PC-3 (cell line): Measurements from ENCODE around the gene WHRN. TPM values are rescaled to one million over a fixed set of nuclear protein-coding genes. Genes with fewer than 3 reads are reported as not detected.

ENCODE experiments used
- ATAC-seq: fragments of 200-7000 bp; cut with Tn5 transposase; 2 replicates; pipeline ENCODE4 v1.9.1; 2020; ENCODE audit warnings: mild to moderate bottlenecking, moderate library complexity
- BruUV-seq: library from RNA; stranded (reverse); fragments of 400-500 nt; replicated peaks from 2 replicates; lab custom pipeline; 2021; lab: Mats Ljungman, UMichigan
- CTCF ChIA-PET: fragments of 300-600 bp; sonication (Branson Sonifier 250); formaldehyde crosslinking; loops from one replicate; lab custom pipeline; 2022; ENCODE audit warnings: antibody characterized with exemption; lab: Charles Lee
- POLR2A ChIA-PET: fragments of 300-600 bp; sonication (Branson Sonifier 250); formaldehyde crosslinking; loops from one replicate; lab custom pipeline; 2022; ENCODE audit warnings: antibody characterized with exemption; ENCODE audit not compliant: unreplicated experiment; lab: Charles Lee
- DNase-seq: peaks from one replicate; pipeline ENCODE4 v3.0.0-alpha.2; 2015
- H2AFZ ChIP-seq: fragments of 300-600 bp; sonication (generic); 2 replicates; pipeline ENCODE4 v1.6.0; 2016; ENCODE audit warnings: antibody characterized with exemption, low read length
- H3F3A ChIP-seq: fragments of 300-600 bp; sonication (generic); one replicate; pipeline ENCODE4 v1.6.0; 2017; ENCODE audit warnings: antibody characterized with exemption, low read length, control low read depth, mild to moderate bottlenecking; ENCODE audit not compliant: unreplicated experiment
- H3K27ac ChIP-seq: fragments of 300-600 bp; sonication (generic); 2 replicates; pipeline ENCODE4 v1.5.1; 2016; ENCODE audit warnings: mild to moderate bottlenecking, low read length
- H3K27me3 ChIP-seq: fragments of 300-600 bp; sonication (generic); 2 replicates; pipeline ENCODE4 v1.6.1; 2016; ENCODE audit warnings: low read length, mixed read lengths
- H3K36me3 ChIP-seq: fragments of 300-600 bp; sonication (generic); 2 replicates; pipeline ENCODE4 v1.6.1; 2016; ENCODE audit warnings: low read depth, mixed run types, low read length, mixed read lengths
- H3K4me1 ChIP-seq: fragments of 300-600 bp; sonication (generic); 2 replicates; pipeline ENCODE4 v1.5.1; 2016; ENCODE audit warnings: low read length; ENCODE audit not compliant: insufficient read depth
- H3K4me2 ChIP-seq: fragments of 300-600 bp; sonication (generic); 2 replicates; pipeline ENCODE4 v1.6.0; 2016; ENCODE audit warnings: low read length
- H3K4me3 ChIP-seq: fragments of 300-600 bp; sonication (generic); 2 replicates; pipeline ENCODE4 v1.5.1; 2016; ENCODE audit warnings: mild to moderate bottlenecking, low read length, mixed read lengths
- H3K79me2 ChIP-seq: fragments of 300-600 bp; sonication (generic); 2 replicates; pipeline ENCODE4 v1.6.1; 2017; ENCODE audit warnings: low read length, mixed read lengths
- H3K9ac ChIP-seq: fragments of 300-600 bp; sonication (generic); 2 replicates; pipeline ENCODE4 v1.6.0; 2016; ENCODE audit warnings: mild to moderate bottlenecking, low read length
- H3K9me2 ChIP-seq: fragments of 300-600 bp; sonication (generic); replicated peaks from 2 replicates; pipeline ENCODE4 v1.6.1; 2016; ENCODE audit warnings: mixed run types, low read length, mixed read lengths
- H3K9me3 ChIP-seq: fragments of 300-600 bp; sonication (generic); 2 replicates; pipeline ENCODE4 v1.6.1; 2016; ENCODE audit warnings: low read length, mixed read lengths
- H4K20me1 ChIP-seq: fragments of 300-600 bp; sonication (generic); 2 replicates; pipeline ENCODE4 v1.6.1; 2016; ENCODE audit warnings: low read length, mixed read lengths
- EZH2 ChIP-seq: fragments of 300-600 bp; sonication (generic); IDR thresholded peaks from one replicate; pipeline ENCODE4 v1.6.1; 2017; ENCODE audit warnings: antibody characterized with exemption, mild to moderate bottlenecking, low read length; ENCODE audit not compliant: unreplicated experiment
- EZH2phosphoT487 ChIP-seq: fragments of 300-600 bp; sonication (generic); IDR thresholded peaks from 2 replicates; pipeline ENCODE4 v1.6.1; 2018; ENCODE audit warnings: mild to moderate bottlenecking, antibody characterized with exemption, low read length, borderline replicate concordance
- intact Hi-C: fragments of 100-400 bp; cut with micrococcal nuclease; formaldehyde crosslinking; loops from 2 replicates; pipeline ENCODE4 v1.9.0; 2023
- total RNA-seq: library from RNA; depleted of rRNA; stranded (reverse); fragments of >200 nt; gene quantifications from 2 replicates; pipeline ENCODE4 v1.2.3, GENCODE V29; 2014
- TF ChIP-seq, protein P1 (sequence below): fragments of 300-600 bp; sonication (generic); conservative IDR thresholded peaks from 2 replicates; pipeline ENCODE4 v1.5.1; 2017; ENCODE audit warnings: antibody characterized with exemption, low read depth, mild to moderate bottlenecking, low read length

WHRN gene
- total RNA-seq, 1 experiment from 2014 or later, result 10.5 TPM

DNA sequence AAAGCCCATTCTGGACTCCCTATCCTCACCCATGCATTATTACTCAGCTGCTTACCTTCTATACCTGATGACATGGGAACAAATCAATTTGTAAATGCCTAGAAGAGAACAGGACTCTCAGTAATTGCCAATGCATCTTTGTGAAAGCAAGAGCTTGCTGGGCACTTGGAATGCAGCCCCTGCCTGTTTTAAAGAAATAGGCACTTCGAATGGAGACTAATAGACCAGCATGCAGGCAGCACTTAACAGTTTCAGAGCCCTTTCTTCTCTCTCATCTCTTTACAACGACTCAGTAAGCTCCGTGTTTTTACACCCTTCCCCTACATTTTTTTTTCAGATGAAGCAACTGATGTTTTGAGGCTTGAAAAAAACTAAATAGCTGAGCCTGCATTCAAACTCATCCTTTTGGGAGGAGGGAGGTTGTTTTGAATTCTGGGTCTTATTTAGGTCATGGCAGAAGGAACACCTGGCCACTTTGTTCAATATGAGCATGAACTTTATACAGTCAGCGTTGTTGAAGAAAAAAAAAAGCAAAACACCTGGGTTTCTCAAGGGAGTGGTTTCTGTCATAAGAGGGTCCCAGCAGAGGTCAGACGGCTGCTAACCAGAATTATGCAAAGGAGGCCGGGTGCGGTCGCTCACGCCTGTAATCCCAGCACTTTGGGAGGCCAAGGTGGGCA is 34.6 kb upstream of the WHRN start:
- Histone ChIP-seq H3K36me3 (no peaks in the 10 kb centered on the region), H3K4me1 (no peaks in the 10 kb centered on the region), H2AFZ (no peak overlapping the region), H3K27ac (no peak overlapping the region), H3K9me3 (no peaks in the 10 kb centered on the region), H3K79me2 (no peaks in the 10 kb centered on the region), H3F3A (no peaks in the 10 kb centered on the region), H3K9me2 (no peaks in the 10 kb centered on the region), H4K20me1 (no peaks in the 10 kb centered on the region), H3K4me2 (no peak overlapping the region), H3K9ac (no peak overlapping the region), H3K27me3 (no peaks in the 10 kb centered on the region), H3K4me3 (no peak overlapping the region)
- ChIA-PET POLR2A (no interaction called here), CTCF (no interaction called here)
- ATAC-seq (no peak), DNase-seq (no peak)
- no TSS peak for BruUV-seq
- TF ChIP-seq EZH2 (no peak), EZH2phosphoT487 (no peak)
- TF ChIP-seq, protein P1, sequence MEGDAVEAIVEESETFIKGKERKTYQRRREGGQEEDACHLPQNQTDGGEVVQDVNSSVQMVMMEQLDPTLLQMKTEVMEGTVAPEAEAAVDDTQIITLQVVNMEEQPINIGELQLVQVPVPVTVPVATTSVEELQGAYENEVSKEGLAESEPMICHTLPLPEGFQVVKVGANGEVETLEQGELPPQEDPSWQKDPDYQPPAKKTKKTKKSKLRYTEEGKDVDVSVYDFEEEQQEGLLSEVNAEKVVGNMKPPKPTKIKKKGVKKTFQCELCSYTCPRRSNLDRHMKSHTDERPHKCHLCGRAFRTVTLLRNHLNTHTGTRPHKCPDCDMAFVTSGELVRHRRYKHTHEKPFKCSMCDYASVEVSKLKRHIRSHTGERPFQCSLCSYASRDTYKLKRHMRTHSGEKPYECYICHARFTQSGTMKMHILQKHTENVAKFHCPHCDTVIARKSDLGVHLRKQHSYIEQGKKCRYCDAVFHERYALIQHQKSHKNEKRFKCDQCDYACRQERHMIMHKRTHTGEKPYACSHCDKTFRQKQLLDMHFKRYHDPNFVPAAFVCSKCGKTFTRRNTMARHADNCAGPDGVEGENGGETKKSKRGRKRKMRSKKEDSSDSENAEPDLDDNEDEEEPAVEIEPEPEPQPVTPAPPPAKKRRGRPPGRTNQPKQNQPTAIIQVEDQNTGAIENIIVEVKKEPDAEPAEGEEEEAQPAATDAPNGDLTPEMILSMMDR, result no peak
- intact Hi-C loops, result no loop called here

GRCh38 chr9:114538241-114538640 is 33.0 kb upstream of the WHRN start:
- no peaks in the 10 kb centered on the region for H3K79me2 ChIP-seq
- no peak overlapping the region for H3K4me3 ChIP-seq
- DNase-seq, result peak; percentile 15
- H3K9me2 ChIP-seq, result no peaks in the 10 kb centered on the region
- H4K20me1 ChIP-seq, result no peaks in the 10 kb centered on the region
- H3K4me1 ChIP-seq, result peaks cover 5% of the 10 kb centered on the region
- 0 out of 2 replicates have a peak, but pooled peaks have one; percentile 20 for ATAC-seq
- intact Hi-C loops, result no loop called here
- no peaks in the 10 kb centered on the region for H3K36me3 ChIP-seq
- TF ChIP-seq, protein P1, result peak; percentile 37
- TF ChIP-seq EZH2phosphoT487 (no peak), EZH2 (no peak)
- H3K27me3 ChIP-seq, result no peaks in the 10 kb centered on the region
- no peaks in the 10 kb centered on the region for H3K9me3 ChIP-seq
- no peak overlapping the region for H3K9ac ChIP-seq
- CTCF ChIA-PET, result interaction anchor here (1.0 kb wide), 1 partner anchor 115 kb away, joined by 6 read pairs; no protein-coding TSS in a partner anchor
- BruUV-seq, result no TSS peak
- no peak overlapping the region for H3K27ac ChIP-seq
- POLR2A ChIA-PET, result no interaction called here
- no peak overlapping the region for H3K4me2 ChIP-seq
- H3F3A ChIP-seq, result no peaks in the 10 kb centered on the region
- no peak overlapping the region for H2AFZ ChIP-seq

DNA sequence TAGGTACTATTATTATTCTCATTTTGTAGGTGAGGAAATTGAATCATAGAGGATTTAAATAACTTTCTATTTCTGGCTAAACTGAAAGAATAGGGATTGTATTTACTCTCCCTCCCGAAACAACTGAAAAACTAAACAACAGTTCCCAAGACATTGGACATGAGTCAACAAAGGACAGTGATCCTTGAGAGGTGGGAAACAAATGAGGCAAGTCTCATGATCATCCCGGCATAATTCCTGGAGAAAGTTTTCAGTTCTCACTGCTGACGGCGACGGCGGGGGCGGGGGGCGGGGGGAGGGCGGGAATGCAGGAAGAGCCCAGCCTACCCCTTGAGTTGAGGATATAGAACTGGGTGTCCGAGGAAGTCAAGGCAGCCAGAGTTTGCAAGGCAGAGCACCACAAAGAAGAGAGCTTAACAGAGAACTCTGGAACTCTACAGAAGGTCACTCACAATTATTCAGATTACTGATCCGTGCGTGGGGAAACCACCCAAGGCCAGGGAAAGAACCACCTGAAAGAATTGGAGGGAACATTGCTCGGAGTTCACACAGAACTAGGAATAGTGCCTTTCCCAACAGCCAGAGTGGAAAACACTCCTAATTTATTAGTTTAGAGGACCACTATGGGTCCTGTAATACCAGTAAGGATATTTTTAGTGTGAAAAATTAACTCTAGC is 27.4 kb upstream of the WHRN start:
- H3K4me1 ChIP-seq, result peaks cover 5% of the 10 kb centered on the region
- H3K4me2 ChIP-seq, result no peak overlapping the region
- no peaks in the 10 kb centered on the region for H4K20me1 ChIP-seq
- H3K4me3 ChIP-seq, result no peak overlapping the region
- ChIA-PET POLR2A (no interaction called here), CTCF (no interaction called here)
- ATAC-seq (no peak), DNase-seq (no peak)
- H3K9me3 ChIP-seq, result no peaks in the 10 kb centered on the region
- no peak overlapping the region for H3K27ac ChIP-seq
- H3K27me3 ChIP-seq, result no peaks in the 10 kb centered on the region
- no peaks in the 10 kb centered on the region for H3K36me3 ChIP-seq
- H3F3A ChIP-seq, result no peaks in the 10 kb centered on the region
- H3K9ac ChIP-seq, result no peak overlapping the region
- no peaks in the 10 kb centered on the region for H3K9me2 ChIP-seq
- H3K79me2 ChIP-seq, result no peaks in the 10 kb centered on the region
- no peak overlapping the region for H2AFZ ChIP-seq
- intact Hi-C loops, result no loop called here
- BruUV-seq, result no TSS peak
- no peak for TF ChIP-seq EZH2phosphoT487
- no peak for TF ChIP-seq EZH2
- TF ChIP-seq, protein P1, result no peak
